Measurements from ENCODE around the gene USP7.
"Not testable (repeated sequence)": the region's sequence is repeated elsewhere in the genome, so short reads cannot be mapped to it uniquely, and the experiment has no call there.

USP7 gene

GRCh38 chr16:8887431-8887765, 76.3 kb downstream of the USP7 start:
- Mint-ChIP-seq H3K27me3 (peaks cover 6 to 10% of the 10 kb centered on the region in 2 donors), H3K36me3 (peaks cover 38 to 47% of the 10 kb centered on the region in 2 donors), H3K27ac (peak overlapping the region; percentile 70), H3K9me3 (no peaks in the 10 kb centered on the region), H3K4me1 (peaks cover 42 to 67% of the 10 kb centered on the region in 2 donors), H3K4me3 (peak overlapping the region; percentile 6 to 38)
- no peak for DNase-seq
- ATAC-seq (replicated peaks): no peak

- H3K4me1 Mint-ChIP-seq: peaks cover 36 to 61% of the 10 kb centered on the region in 2 donors
- ATAC-seq (replicated peaks) (no peak), DNase-seq (no peak)
- peaks cover 6 to 10% of the 10 kb centered on the region in 2 donors for H3K27me3 Mint-ChIP-seq
- H3K9me3 Mint-ChIP-seq: no peaks in the 10 kb centered on the region
- peak overlapping the region in 1 of 2 donors; percentile 38 for H3K4me3 Mint-ChIP-seq
- peaks cover 32 to 41% of the 10 kb centered on the region in 2 donors for H3K36me3 Mint-ChIP-seq
- H3K27ac Mint-ChIP-seq: peak overlapping the region; percentile 70
These were observed 76.9 kb downstream of the USP7 start for GRCh38 chr16:8886593-8887430.

GRCh38 chr16:8885674-8886592, 77.8 kb downstream of the USP7 start:
- H3K27me3 Mint-ChIP-seq: peaks cover 6 to 10% of the 10 kb centered on the region in 2 donors
- peaks cover 24 to 32% of the 10 kb centered on the region in 2 donors for H3K36me3 Mint-ChIP-seq
- DNase-seq (no peak), ATAC-seq (replicated peaks) (peak; percentile 52 to 56)
- H3K4me1 Mint-ChIP-seq: peaks cover 28 to 56% of the 10 kb centered on the region in 2 donors
- peak overlapping the region; percentile 35 to 36 for H3K4me3 Mint-ChIP-seq
- no peaks in the 10 kb centered on the region for H3K9me3 Mint-ChIP-seq
- peak overlapping the region; percentile 70 for H3K27ac Mint-ChIP-seq

GRCh38 chr16:8882725-8883377, 80.9 kb downstream of the USP7 start:
- H3K4me1 Mint-ChIP-seq: peaks cover 28 to 44% of the 10 kb centered on the region in 2 donors
- peaks cover 6 to 10% of the 10 kb centered on the region in 2 donors for H3K27me3 Mint-ChIP-seq
- ATAC-seq (replicated peaks) (no peak), DNase-seq (no peak)
- H3K9me3 Mint-ChIP-seq: no peaks in the 10 kb centered on the region
- no peak overlapping the region for H3K4me3 Mint-ChIP-seq
- peak overlapping the region; percentile 52 for H3K27ac Mint-ChIP-seq
- H3K36me3 Mint-ChIP-seq: peaks cover 11 to 17% of the 10 kb centered on the region in 2 donors

- peaks cover 6 to 10% of the 10 kb centered on the region in 2 donors for H3K27me3 Mint-ChIP-seq
- H3K27ac Mint-ChIP-seq: peak within 1 kb of the TSS; percentile 52
- no peaks in the 10 kb centered on the region for H3K9me3 Mint-ChIP-seq
- H3K4me1 Mint-ChIP-seq: peaks cover 25 to 38% of the 10 kb centered on the region in 2 donors
- ATAC-seq (replicated peaks) (no peak), DNase-seq (no peak)
- H3K36me3 Mint-ChIP-seq: peaks cover 4 to 14% of the 10 kb centered on the region in 2 donors
- H3K4me3 Mint-ChIP-seq: no peak within 1 kb of the TSS
These were observed 81.6 kb downstream of the USP7 start, which contains the start of gene LITAFD for GRCh38 chr16:8882041-8882617. LITAFD (plus strand) TSS chr16:8882351; CDS start chr16:8884356, 2,005 bp downstream.

- DNase-seq: no peak
- Mint-ChIP-seq H3K27ac (no peak overlapping the region), H3K4me3 (no peak overlapping the region), H3K36me3 (peaks cover 2 to 9% of the 10 kb centered on the region in 2 donors), H3K9me3 (no peaks in the 10 kb centered on the region), H3K4me1 (peaks cover 17 to 27% of the 10 kb centered on the region in 2 donors), H3K27me3 (peaks cover 5 to 10% of the 10 kb centered on the region in 2 donors)
- ATAC-seq (replicated peaks): no peak
These were observed 82.7 kb downstream of the USP7 start for GRCh38 chr16:8880839-8881510.

- Mint-ChIP-seq H3K4me3 (no peak overlapping the region), H3K36me3 (no peaks in the 10 kb centered on the region), H3K27ac (no peak overlapping the region), H3K4me1 (peaks cover 7 to 20% of the 10 kb centered on the region in 2 donors), H3K27me3 (peaks cover 0 to 3% of the 10 kb centered on the region in 2 donors), H3K9me3 (no peaks in the 10 kb centered on the region)
- DNase-seq (no peak), ATAC-seq (replicated peaks) (no peak)
These were observed 85.2 kb downstream of the USP7 start for GRCh38 chr16:8878523-8878911.

GRCh38 chr16:8877894-8878522, 85.7 kb downstream of the USP7 start:
- no peak overlapping the region for H3K4me3 Mint-ChIP-seq
- no peaks in the 10 kb centered on the region for H3K9me3 Mint-ChIP-seq
- H3K27ac Mint-ChIP-seq: peak overlapping the region; percentile 1
- H3K27me3 Mint-ChIP-seq: no peaks in the 10 kb centered on the region
- no peak for DNase-seq
- peaks cover 7 to 20% of the 10 kb centered on the region in 2 donors for H3K4me1 Mint-ChIP-seq
- no peaks in the 10 kb centered on the region for H3K36me3 Mint-ChIP-seq
- ATAC-seq (replicated peaks): no peak

GRCh38 chr16:8875317-8875716, 88.4 kb downstream of the USP7 start:
- H3K27ac Mint-ChIP-seq; H3K4me3 Mint-ChIP-seq; H3K36me3 Mint-ChIP-seq; DNase-seq; H3K27me3 Mint-ChIP-seq; ATAC-seq (replicated peaks); H3K9me3 Mint-ChIP-seq: not testable (repeated sequence)
- H3K4me1 Mint-ChIP-seq: peaks cover 14 to 24% of the 10 kb centered on the region in 2 donors

- no peaks in the 10 kb centered on the region for H3K27me3 Mint-ChIP-seq
- no peaks in the 10 kb centered on the region for H3K9me3 Mint-ChIP-seq
- DNase-seq: no peak
- ATAC-seq (replicated peaks): no peak
- H3K36me3 Mint-ChIP-seq: no peaks in the 10 kb centered on the region
- no peak overlapping the region for H3K4me3 Mint-ChIP-seq
- H3K4me1 Mint-ChIP-seq: peaks cover 13 to 26% of the 10 kb centered on the region in 2 donors
- H3K27ac Mint-ChIP-seq: no peak overlapping the region
These were observed 89.3 kb downstream of the USP7 start for GRCh38 chr16:8874388-8874787.

GRCh38 chr16:8873866-8874195, 89.9 kb downstream of the USP7 start:
- H3K4me3 Mint-ChIP-seq: not testable (repeated sequence)

GRCh38 chr16:8872967-8873865, 90.5 kb downstream of the USP7 start:
- H3K27me3 Mint-ChIP-seq: no peaks in the 10 kb centered on the region
- H3K4me3 Mint-ChIP-seq: no peak overlapping the region
- DNase-seq (no peak), ATAC-seq (replicated peaks) (no peak)
- peak overlapping the region; percentile 37 for H3K27ac Mint-ChIP-seq
- peaks cover 15 to 31% of the 10 kb centered on the region in 2 donors for H3K4me1 Mint-ChIP-seq
- peaks cover 0 to 2% of the 10 kb centered on the region in 2 donors for H3K36me3 Mint-ChIP-seq
- no peaks in the 10 kb centered on the region for H3K9me3 Mint-ChIP-seq

More at GRCh38 chr16:8873866-8874195, 89.9 kb downstream of the USP7 start:
- H3K36me3 Mint-ChIP-seq; ATAC-seq (replicated peaks); H3K9me3 Mint-ChIP-seq; H3K27me3 Mint-ChIP-seq; H3K27ac Mint-ChIP-seq; DNase-seq: not testable (repeated sequence)
- peaks cover 16 to 31% of the 10 kb centered on the region in 2 donors for H3K4me1 Mint-ChIP-seq

All from stimulated activated naive B cell treated with anti-CD40 and anti-IgM and Interleukin-4, amounts not matched to agents 10 μg/mL and 1 μg/mL and 100 μg/mL, for 72 hours (primary cell).